GM18951 (cell line): ENCODE results near the gene DYNAP.

Experiments
- POLR2A ChIP-seq: IDR thresholded peaks from 4 replicates; pipeline ENCODE4 v1.6.1; 2011; ENCODE audit warnings: mild to moderate bottlenecking; ENCODE audit not compliant: insufficient read length, insufficient read depth; ENCODE audit errors: extremely low read depth
- in situ Hi-C: fragments of 300-500 bp; cut with MboI; formaldehyde crosslinking; loops from one replicate; pipeline ENCODE4 v1.12.0; 2022; ENCODE audit warnings: low sequenced_read_pairs, mixed read lengths, inconsistent platforms; ENCODE audit not compliant: unreplicated experiment

The DYNAP gene

GRCh38 chr18:54607213-54608027 is 16.4 kb downstream of the DYNAP start:
- TF ChIP-seq POLR2A: no peak
- in situ Hi-C loops: no loop called here

GRCh38 chr18:54608028-54608642 is 17.1 kb downstream of the DYNAP start:
- in situ Hi-C loops: no loop called here
- TF ChIP-seq POLR2A: no peak

- in situ Hi-C loops: no loop called here
- TF ChIP-seq POLR2A: no peak
Observed at GRCh38 chr18:54611816-54612215, 20.8 kb downstream of the DYNAP start.

GRCh38 chr18:54612237-54612636 is 21.2 kb downstream of the DYNAP start:
- TF ChIP-seq POLR2A: no peak
- in situ Hi-C loops: no loop called here

GRCh38 chr18:54613174-54613573 is 22.1 kb downstream of the DYNAP start:
- in situ Hi-C loops: no loop called here
- no peak for TF ChIP-seq POLR2A

GRCh38 chr18:54616220-54616848 is 25.3 kb downstream of the DYNAP start:
- no peak for TF ChIP-seq POLR2A
- in situ Hi-C loops: no loop called here

- in situ Hi-C loops: no loop called here
- TF ChIP-seq POLR2A: no peak
Observed at GRCh38 chr18:54622084-54622483, 31.0 kb downstream of the DYNAP start.

- in situ Hi-C loops: no loop called here
- no peak for TF ChIP-seq POLR2A
Observed at GRCh38 chr18:54626779-54627178, 35.7 kb downstream of the DYNAP start.

GRCh38 chr18:54630963-54631362 is 39.9 kb downstream of the DYNAP start:
- TF ChIP-seq POLR2A: no peak
- in situ Hi-C loops: no loop called here

- TF ChIP-seq POLR2A: no peak
- in situ Hi-C loops: no loop called here
Observed at GRCh38 chr18:54636217-54636616, 45.2 kb downstream of the DYNAP start.

- TF ChIP-seq POLR2A: no peak
- in situ Hi-C loops: no loop called here
Observed at GRCh38 chr18:54641734-54642133, 50.7 kb downstream of the DYNAP start.

GRCh38 chr18:54647176-54647575 is 56.1 kb downstream of the DYNAP start:
- no peak for TF ChIP-seq POLR2A
- in situ Hi-C loops: no loop called here
